IMR-90 (cell line): Measurements from ENCODE around the gene ANKRD11.

Experiments used
- BHLHE40 ChIP-seq: fragments of 150-350 bp; IDR thresholded peaks from 2 replicates; pipeline ENCODE4 v1.6.1; 2016; ENCODE audit warnings: mild to moderate bottlenecking, low read depth, low read length
- CEBPB ChIP-seq: IDR thresholded peaks from 2 replicates; pipeline ENCODE4 v1.6.1; 2012; ENCODE audit warnings: low read depth, low read length, improper control_type of control experiment
- CTCF ChIP-seq: conservative IDR thresholded peaks from 2 replicates; pipeline ENCODE4 v1.5.1; 2012; ENCODE audit warnings: mild to moderate bottlenecking, low read depth, low read length, improper control_type of control experiment
- FOS ChIP-seq: fragments of 150-350 bp; IDR thresholded peaks from 2 replicates; pipeline ENCODE4 v1.6.1; 2016; ENCODE audit warnings: low read depth, low read length
- MAZ ChIP-seq: IDR thresholded peaks from 2 replicates; pipeline ENCODE4 v1.6.1; 2012; ENCODE audit warnings: low read depth, mild to moderate bottlenecking, low read length, improper control_type of control experiment, moderate library complexity, borderline replicate concordance
- MXI1 ChIP-seq: IDR thresholded peaks from 2 replicates; pipeline ENCODE4 v1.6.1; 2012; ENCODE audit warnings: low read depth, mild to moderate bottlenecking, low read length, moderate library complexity, borderline replicate concordance
- NFE2L2 ChIP-seq: fragments of 150-350 bp; IDR thresholded peaks from 2 replicates; pipeline ENCODE4 v1.6.1; 2016; ENCODE audit warnings: low read depth, mild to moderate bottlenecking, low read length
- POLR2A ChIP-seq: IDR thresholded peaks from 2 replicates; pipeline ENCODE4 v1.6.1; 2012; ENCODE audit warnings: mild to moderate bottlenecking, low read depth, low read length
- RAD21 ChIP-seq: IDR thresholded peaks from 2 replicates; pipeline ENCODE4 v1.6.1; 2012; ENCODE audit warnings: low read length, improper control_type of control experiment
- RCOR1 ChIP-seq: IDR thresholded peaks from 2 replicates; pipeline ENCODE4 v1.6.1; 2012; ENCODE audit warnings: mild to moderate bottlenecking, low read length, improper control_type of control experiment; ENCODE audit not compliant: insufficient replicate concordance
- RFX5 ChIP-seq: IDR thresholded peaks from 2 replicates; pipeline ENCODE4 v1.8.0; 2012; ENCODE audit warnings: low read depth, mild to moderate bottlenecking, low read length, moderate library complexity
- SMC3 ChIP-seq: fragments of 150-350 bp; IDR thresholded peaks from 2 replicates; pipeline ENCODE4 v1.6.1; 2016; ENCODE audit warnings: low read depth, mild to moderate bottlenecking, antibody characterized with exemption, low read length, moderate library complexity
- TF ChIP-seq, protein P1 (sequence below): fragments of 150-350 bp; IDR thresholded peaks from 2 replicates; pipeline ENCODE4 v1.6.1; 2017; ENCODE audit warnings: mild to moderate bottlenecking, antibody characterized with exemption, low read length, low read depth
- TF ChIP-seq, protein P2 (sequence below): fragments of 150-350 bp; IDR thresholded peaks from 2 replicates; pipeline ENCODE4 v1.6.1; 2016; ENCODE audit warnings: low read depth, mild to moderate bottlenecking, low read length, moderate library complexity, borderline replicate concordance

DNA sequence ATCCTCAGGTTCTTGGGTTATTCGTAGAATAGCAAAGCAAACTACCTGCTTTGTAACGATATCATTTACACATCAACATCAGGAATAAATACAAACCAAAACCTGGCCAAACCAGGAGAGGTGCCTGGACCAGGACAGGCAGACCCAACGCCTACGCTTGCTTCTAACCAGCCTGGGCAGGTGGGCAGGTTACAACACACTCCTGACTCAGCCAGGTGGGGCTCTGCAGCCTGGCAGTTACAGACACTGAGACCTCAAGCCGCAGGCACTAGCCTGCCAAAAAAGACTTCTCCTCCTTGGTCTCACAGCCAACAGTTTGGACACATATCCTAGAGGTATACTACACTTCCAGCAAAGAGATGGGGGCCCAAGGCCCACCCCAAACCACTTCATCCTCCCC is 14.0 kb downstream of the ANKRD11 start:
- TF ChIP-seq CTCF (no peak), RAD21 (no peak), SMC3 (no peak), POLR2A (no peak), BHLHE40 (no peak), RCOR1 (no peak), MXI1 (no peak), CEBPB (no peak), NFE2L2 (no peak), RFX5 (no peak), MAZ (no peak), FOS (no peak)
- TF ChIP-seq, protein P1, sequence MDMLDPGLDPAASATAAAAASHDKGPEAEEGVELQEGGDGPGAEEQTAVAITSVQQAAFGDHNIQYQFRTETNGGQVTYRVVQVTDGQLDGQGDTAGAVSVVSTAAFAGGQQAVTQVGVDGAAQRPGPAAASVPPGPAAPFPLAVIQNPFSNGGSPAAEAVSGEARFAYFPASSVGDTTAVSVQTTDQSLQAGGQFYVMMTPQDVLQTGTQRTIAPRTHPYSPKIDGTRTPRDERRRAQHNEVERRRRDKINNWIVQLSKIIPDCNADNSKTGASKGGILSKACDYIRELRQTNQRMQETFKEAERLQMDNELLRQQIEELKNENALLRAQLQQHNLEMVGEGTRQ = no peak
- TF ChIP-seq, protein P2, sequence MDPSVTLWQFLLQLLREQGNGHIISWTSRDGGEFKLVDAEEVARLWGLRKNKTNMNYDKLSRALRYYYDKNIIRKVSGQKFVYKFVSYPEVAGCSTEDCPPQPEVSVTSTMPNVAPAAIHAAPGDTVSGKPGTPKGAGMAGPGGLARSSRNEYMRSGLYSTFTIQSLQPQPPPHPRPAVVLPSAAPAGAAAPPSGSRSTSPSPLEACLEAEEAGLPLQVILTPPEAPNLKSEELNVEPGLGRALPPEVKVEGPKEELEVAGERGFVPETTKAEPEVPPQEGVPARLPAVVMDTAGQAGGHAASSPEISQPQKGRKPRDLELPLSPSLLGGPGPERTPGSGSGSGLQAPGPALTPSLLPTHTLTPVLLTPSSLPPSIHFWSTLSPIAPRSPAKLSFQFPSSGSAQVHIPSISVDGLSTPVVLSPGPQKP = no peak
